ENCODE data around the gene HORMAD2. TPM values are rescaled to one million over a fixed set of nuclear protein-coding genes. Genes with fewer than 3 reads are reported as not detected.

HORMAD2 gene
- total RNA-seq, 4 donors from 2014 or later: not detected

GRCh38 chr22:30159561-30160353 lies 79.5 kb downstream of the HORMAD2 start:
- peak; percentile 67 to 70 for DNase-seq
- Histone ChIP-seq H3K9me3 (no peaks in the 10 kb centered on the region), H3K36me3 (no peaks in the 10 kb centered on the region), H3K4me3 (replicated peaks in 1 of 3) (no peak overlapping the region), H3K27ac (peak overlapping the region; percentile 66 to 72 (median 70)), H3K27me3 (no peaks in the 10 kb centered on the region), H3K4me1 (peaks cover 7 to 11% of the 10 kb centered on the region in 2 donors)
- TF ChIP-seq, protein P1, sequence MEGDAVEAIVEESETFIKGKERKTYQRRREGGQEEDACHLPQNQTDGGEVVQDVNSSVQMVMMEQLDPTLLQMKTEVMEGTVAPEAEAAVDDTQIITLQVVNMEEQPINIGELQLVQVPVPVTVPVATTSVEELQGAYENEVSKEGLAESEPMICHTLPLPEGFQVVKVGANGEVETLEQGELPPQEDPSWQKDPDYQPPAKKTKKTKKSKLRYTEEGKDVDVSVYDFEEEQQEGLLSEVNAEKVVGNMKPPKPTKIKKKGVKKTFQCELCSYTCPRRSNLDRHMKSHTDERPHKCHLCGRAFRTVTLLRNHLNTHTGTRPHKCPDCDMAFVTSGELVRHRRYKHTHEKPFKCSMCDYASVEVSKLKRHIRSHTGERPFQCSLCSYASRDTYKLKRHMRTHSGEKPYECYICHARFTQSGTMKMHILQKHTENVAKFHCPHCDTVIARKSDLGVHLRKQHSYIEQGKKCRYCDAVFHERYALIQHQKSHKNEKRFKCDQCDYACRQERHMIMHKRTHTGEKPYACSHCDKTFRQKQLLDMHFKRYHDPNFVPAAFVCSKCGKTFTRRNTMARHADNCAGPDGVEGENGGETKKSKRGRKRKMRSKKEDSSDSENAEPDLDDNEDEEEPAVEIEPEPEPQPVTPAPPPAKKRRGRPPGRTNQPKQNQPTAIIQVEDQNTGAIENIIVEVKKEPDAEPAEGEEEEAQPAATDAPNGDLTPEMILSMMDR (IDR thresholded peaks at IDR 0.05): no peak
- TF ChIP-seq POLR2A (IDR thresholded peaks at IDR 0.05): no peak
- intact Hi-C loops (cut with DNase I): no loop called here
- WGBS, 2 donors: 29 to 39% methylated on average over 2 of the region's 2 CpGs

DNA sequence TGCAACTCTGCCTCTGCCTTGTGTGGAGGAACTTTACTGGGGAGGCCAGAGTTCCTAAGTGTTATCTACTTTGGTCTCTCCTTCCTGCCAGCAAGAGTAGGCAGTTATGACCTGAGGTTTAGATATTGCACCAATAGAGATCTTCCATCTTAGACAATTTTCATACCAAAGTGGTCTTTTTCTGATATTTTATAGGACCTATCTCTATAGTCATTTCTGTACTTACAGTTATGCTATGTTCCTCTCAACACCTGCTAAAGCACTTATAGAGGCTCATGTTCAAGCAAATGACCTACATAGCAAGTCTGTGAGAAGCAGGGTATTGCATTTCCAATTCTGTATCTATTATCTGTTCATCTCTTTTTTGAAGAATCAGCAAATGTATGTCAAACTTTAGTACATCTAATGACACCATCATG lies 80.8 kb downstream of the HORMAD2 start:
- Histone ChIP-seq H3K4me1 (peaks cover 7 to 11% of the 10 kb centered on the region in 2 donors), H3K27me3 (no peaks in the 10 kb centered on the region), H3K9me3 (no peaks in the 10 kb centered on the region), H3K36me3 (no peaks in the 10 kb centered on the region), H3K27ac (no peak overlapping the region), H3K4me3 (replicated peaks in 1 of 3) (no peak overlapping the region)
- no peak for DNase-seq
- intact Hi-C loops (cut with DNase I): no loop called here
- TF ChIP-seq POLR2A (IDR thresholded peaks at IDR 0.05): no peak
- TF ChIP-seq, protein P1 (IDR thresholded peaks at IDR 0.05): no peak

- intact Hi-C loops (cut with DNase I): no loop called here
- Histone ChIP-seq H3K4me1 (no peaks in the 10 kb centered on the region), H3K36me3 (no peaks in the 10 kb centered on the region), H3K27ac (no peak overlapping the region), H3K27me3 (no peaks in the 10 kb centered on the region), H3K4me3 (replicated peaks in 1 of 3) (no peak overlapping the region), H3K9me3 (no peaks in the 10 kb centered on the region)
- TF ChIP-seq POLR2A (IDR thresholded peaks at IDR 0.05): no peak
- no peak for DNase-seq
- WGBS, 2 donors: 86 to 93% methylated on average over 2 of the region's 2 CpGs
Measured at GRCh38 chr22:30167296-30167695, 87.0 kb downstream of the HORMAD2 start.

DNA sequence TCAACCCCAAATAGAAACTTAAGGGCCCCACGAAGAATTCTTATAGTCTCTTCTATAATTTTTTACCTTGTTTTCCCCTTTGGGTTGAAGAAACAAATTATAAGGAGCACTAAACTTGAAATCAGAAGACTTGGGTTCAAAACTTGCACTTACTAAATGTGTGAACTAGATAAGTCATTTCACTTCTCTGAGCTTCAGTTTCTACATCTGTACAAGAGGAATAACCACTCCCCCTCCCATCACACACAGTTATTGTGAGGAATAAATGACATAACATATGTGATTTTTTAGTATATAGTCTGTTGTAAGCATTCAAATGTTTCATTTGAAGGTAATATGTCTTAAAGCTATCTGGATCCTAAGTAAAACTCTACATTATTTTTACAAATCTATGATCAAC lies 87.5 kb downstream of the HORMAD2 start:
- WGBS, 2 donors: 67 to 91% methylated on average over 1 of the region's 1 CpG
- no peaks in the 10 kb centered on the region for H3K27me3 ChIP-seq
- no peaks in the 10 kb centered on the region for H3K9me3 ChIP-seq
- intact Hi-C loops (cut with DNase I): no loop called here
- H3K4me1 ChIP-seq: no peaks in the 10 kb centered on the region
- no peak overlapping the region for H3K27ac ChIP-seq
- H3K36me3 ChIP-seq: no peaks in the 10 kb centered on the region
- TF ChIP-seq POLR2A (IDR thresholded peaks at IDR 0.05): no peak
- TF ChIP-seq, protein P1 (IDR thresholded peaks at IDR 0.05): no peak
- no peak for DNase-seq
- no peak overlapping the region for H3K4me3 ChIP-seq (replicated peaks in 1 of 3)

- no peak overlapping the region for H3K4me3 ChIP-seq (replicated peaks in 1 of 3)
- 75 to 81% methylated on average over 1 of the region's 1 CpG for WGBS, 2 donors
- H3K9me3 ChIP-seq: no peaks in the 10 kb centered on the region
- H3K4me1 ChIP-seq: no peaks in the 10 kb centered on the region
- TF ChIP-seq POLR2A (IDR thresholded peaks at IDR 0.05): no peak
- TF ChIP-seq, protein P1 (IDR thresholded peaks at IDR 0.05): no peak
- no peaks in the 10 kb centered on the region for H3K36me3 ChIP-seq
- intact Hi-C loops (cut with DNase I): no loop called here
- H3K27me3 ChIP-seq: no peaks in the 10 kb centered on the region
- H3K27ac ChIP-seq: no peak overlapping the region
- DNase-seq: no peak
Measured at GRCh38 chr22:30169002-30169401, 88.7 kb downstream of the HORMAD2 start.

Data from thyroid gland (tissue), 4 donors.